ENCODE data around the gene BTG2. TPM values are rescaled to one million over a fixed set of nuclear protein-coding genes. Genes with fewer than 3 reads are reported as not detected.
"Not testable (repeated sequence)": the region's sequence is repeated elsewhere in the genome, so short reads cannot be mapped to it uniquely, and the experiment has no call there.

Gene BTG2
- polyA plus RNA-seq, 2 of the 4 experiments (the other 2 are of a cell fraction) = 7.2 to 16.4 TPM

GRCh38 chr1:203299719-203300429 is 5.4 kb upstream of the BTG2 start:
- H3K27ac ChIP-seq; H3K9me3 ChIP-seq; DNase-seq (ENCODE audit: low read depth in 1 of 2, low spot score in 1 of 2); FAIRE-seq; H3K4me1 ChIP-seq; H3K4me2 ChIP-seq; ATAC-seq; H3K4me3 ChIP-seq: not testable (repeated sequence)
- 80% methylated on average over 7 of the region's 8 CpGs for WGBS (ENCODE audit: missing lambda C conversion rate)
- ChIA-PET CTCF (interaction anchor here (0.7 to 4.3 kb wide), 7 partner anchors 14 to 260 kb away, joined by 3 to 19 read pairs (median 4); no protein-coding TSS in a partner anchor), POLR2A (interaction anchor here (1.0 kb wide), 1 partner anchor 9 kb away, joined by 3 read pairs; no protein-coding TSS in a partner anchor)

GRCh38 chr1:203300441-203301330 is 4.6 kb upstream of the BTG2 start:
- ChIA-PET CTCF (interaction anchor here (0.8 to 4.3 kb wide), 5 partner anchors 14 to 33 kb away, joined by 3 to 19 read pairs (median 4); no protein-coding TSS in a partner anchor), POLR2A (no interaction called here)
- TF ChIP-seq NPAS2 (CRISPR knock-in tag; IDR thresholded peaks at IDR 0.05; ENCODE audit: borderline replicate concordance) (no peak), HEYL (CRISPR knock-in tag; IDR thresholded peaks at IDR 0.05) (no peak), CHD4 (IDR thresholded peaks at IDR 0.05; ENCODE audit: borderline replicate concordance) (no peak), RFX5 (IDR thresholded peaks at IDR 0.05) (no peak), ESRRA (IDR thresholded peaks at IDR 0.05; ENCODE audit: borderline replicate concordance, low read length) (no peak), RARB (CRISPR knock-in tag; IDR thresholded peaks at IDR 0.05) (no peak)
- TF ChIP-seq, protein P1, sequence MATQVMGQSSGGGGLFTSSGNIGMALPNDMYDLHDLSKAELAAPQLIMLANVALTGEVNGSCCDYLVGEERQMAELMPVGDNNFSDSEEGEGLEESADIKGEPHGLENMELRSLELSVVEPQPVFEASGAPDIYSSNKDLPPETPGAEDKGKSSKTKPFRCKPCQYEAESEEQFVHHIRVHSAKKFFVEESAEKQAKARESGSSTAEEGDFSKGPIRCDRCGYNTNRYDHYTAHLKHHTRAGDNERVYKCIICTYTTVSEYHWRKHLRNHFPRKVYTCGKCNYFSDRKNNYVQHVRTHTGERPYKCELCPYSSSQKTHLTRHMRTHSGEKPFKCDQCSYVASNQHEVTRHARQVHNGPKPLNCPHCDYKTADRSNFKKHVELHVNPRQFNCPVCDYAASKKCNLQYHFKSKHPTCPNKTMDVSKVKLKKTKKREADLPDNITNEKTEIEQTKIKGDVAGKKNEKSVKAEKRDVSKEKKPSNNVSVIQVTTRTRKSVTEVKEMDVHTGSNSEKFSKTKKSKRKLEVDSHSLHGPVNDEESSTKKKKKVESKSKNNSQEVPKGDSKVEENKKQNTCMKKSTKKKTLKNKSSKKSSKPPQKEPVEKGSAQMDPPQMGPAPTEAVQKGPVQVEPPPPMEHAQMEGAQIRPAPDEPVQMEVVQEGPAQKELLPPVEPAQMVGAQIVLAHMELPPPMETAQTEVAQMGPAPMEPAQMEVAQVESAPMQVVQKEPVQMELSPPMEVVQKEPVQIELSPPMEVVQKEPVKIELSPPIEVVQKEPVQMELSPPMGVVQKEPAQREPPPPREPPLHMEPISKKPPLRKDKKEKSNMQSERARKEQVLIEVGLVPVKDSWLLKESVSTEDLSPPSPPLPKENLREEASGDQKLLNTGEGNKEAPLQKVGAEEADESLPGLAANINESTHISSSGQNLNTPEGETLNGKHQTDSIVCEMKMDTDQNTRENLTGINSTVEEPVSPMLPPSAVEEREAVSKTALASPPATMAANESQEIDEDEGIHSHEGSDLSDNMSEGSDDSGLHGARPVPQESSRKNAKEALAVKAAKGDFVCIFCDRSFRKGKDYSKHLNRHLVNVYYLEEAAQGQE (IDR thresholded peaks at IDR 0.05) = no peak
- Histone ChIP-seq H3K27ac (no peak overlapping the region), H3K4me1 (peaks cover 5% of the 10 kb centered on the region), H3K9me3 (no peaks in the 10 kb centered on the region), H3K4me3 (no peak overlapping the region), H3K4me2 (no peak overlapping the region)
- ATAC-seq (no peak), FAIRE-seq (no peak), DNase-seq (ENCODE audit: low read depth in 1 of 2, low spot score in 1 of 2) (no peak)
- 36% methylated on average over 11 of the region's 11 CpGs for WGBS (ENCODE audit: missing lambda C conversion rate)

GRCh38 chr1:203301331-203301668 is 4.0 kb upstream of the BTG2 start:
- Histone ChIP-seq H3K4me2 (no peak overlapping the region), H3K9me3 (no peaks in the 10 kb centered on the region), H3K27ac (no peak overlapping the region), H3K4me1 (peaks cover 6% of the 10 kb centered on the region), H3K4me3 (no peak overlapping the region)
- ChIA-PET POLR2A (no interaction called here), CTCF (interaction anchor here (0.6 to 4.3 kb wide), 2 partner anchors 34 to 351 kb away, joined by 3 to 19 read pairs; no protein-coding TSS in a partner anchor)
- DNase-seq (ENCODE audit: low read depth in 1 of 2, low spot score in 1 of 2) (no peak), FAIRE-seq (no peak), ATAC-seq (no peak)
- TF ChIP-seq, protein P2, sequence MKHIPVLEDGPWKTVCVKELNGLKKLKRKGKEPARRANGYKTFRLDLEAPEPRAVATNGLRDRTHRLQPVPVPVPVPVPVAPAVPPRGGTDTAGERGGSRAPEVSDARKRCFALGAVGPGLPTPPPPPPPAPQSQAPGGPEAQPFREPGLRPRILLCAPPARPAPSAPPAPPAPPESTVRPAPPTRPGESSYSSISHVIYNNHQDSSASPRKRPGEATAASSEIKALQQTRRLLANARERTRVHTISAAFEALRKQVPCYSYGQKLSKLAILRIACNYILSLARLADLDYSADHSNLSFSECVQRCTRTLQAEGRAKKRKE (CRISPR knock-in tag; IDR thresholded peaks at IDR 0.05; ENCODE audit: low read depth) = no peak
- no peak for TF ChIP-seq KDM1A (IDR thresholded peaks at IDR 0.05; ENCODE audit: low read depth)
- TF ChIP-seq, protein P3, sequence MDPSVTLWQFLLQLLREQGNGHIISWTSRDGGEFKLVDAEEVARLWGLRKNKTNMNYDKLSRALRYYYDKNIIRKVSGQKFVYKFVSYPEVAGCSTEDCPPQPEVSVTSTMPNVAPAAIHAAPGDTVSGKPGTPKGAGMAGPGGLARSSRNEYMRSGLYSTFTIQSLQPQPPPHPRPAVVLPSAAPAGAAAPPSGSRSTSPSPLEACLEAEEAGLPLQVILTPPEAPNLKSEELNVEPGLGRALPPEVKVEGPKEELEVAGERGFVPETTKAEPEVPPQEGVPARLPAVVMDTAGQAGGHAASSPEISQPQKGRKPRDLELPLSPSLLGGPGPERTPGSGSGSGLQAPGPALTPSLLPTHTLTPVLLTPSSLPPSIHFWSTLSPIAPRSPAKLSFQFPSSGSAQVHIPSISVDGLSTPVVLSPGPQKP (IDR thresholded peaks at IDR 0.05; ENCODE audit: low read depth, low read length) = no peak
- TF ChIP-seq, protein P1 (IDR thresholded peaks at IDR 0.05) = no peak
- no peak for TF ChIP-seq FOSB (CRISPR knock-in tag; IDR thresholded peaks at IDR 0.05)
- TF ChIP-seq, protein P4, sequence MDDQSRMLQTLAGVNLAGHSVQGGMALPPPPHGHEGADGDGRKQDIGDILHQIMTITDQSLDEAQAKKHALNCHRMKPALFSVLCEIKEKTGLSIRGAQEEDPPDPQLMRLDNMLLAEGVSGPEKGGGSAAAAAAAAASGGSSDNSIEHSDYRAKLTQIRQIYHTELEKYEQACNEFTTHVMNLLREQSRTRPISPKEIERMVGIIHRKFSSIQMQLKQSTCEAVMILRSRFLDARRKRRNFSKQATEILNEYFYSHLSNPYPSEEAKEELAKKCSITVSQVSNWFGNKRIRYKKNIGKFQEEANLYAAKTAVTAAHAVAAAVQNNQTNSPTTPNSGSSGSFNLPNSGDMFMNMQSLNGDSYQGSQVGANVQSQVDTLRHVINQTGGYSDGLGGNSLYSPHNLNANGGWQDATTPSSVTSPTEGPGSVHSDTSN (IDR thresholded peaks at IDR 0.05) = no peak
- TF ChIP-seq FOSL2 (IDR thresholded peaks at IDR 0.05) = no peak
- TF ChIP-seq FOSL2 (CRISPR knock-in tag; IDR thresholded peaks at IDR 0.05) = no peak
- TF ChIP-seq CEBPB (IDR thresholded peaks at IDR 0.05) = no peak
- no peak for TF ChIP-seq BHLHE40 (IDR thresholded peaks at IDR 0.05; ENCODE audit: low read depth, low read length)
- no peak for TF ChIP-seq POLR2AphosphoS2 (conservative IDR thresholded peaks at IDR 0.05; ENCODE audit: low read length)
- no peak for TF ChIP-seq TFCP2L1 (CRISPR knock-in tag; IDR thresholded peaks at IDR 0.05)
- no peak for TF ChIP-seq NPAS2 (CRISPR knock-in tag; IDR thresholded peaks at IDR 0.05; ENCODE audit: borderline replicate concordance)

All from A549 (cell line).